Astrocyte of the cerebellum (primary cell): ENCODE measurements around the gene CDKL4.

Experiments used
- DNase-seq: peaks from one replicate; pipeline ENCODE4 v3.0.0-alpha.2; 2011; ENCODE audit warnings: low read depth
- H3K4me3 ChIP-seq: 2 replicates; pipeline ENCODE4 v1.5.1; 2011; ENCODE audit warnings: mild to moderate bottlenecking, low read depth, low read length, moderate library complexity
- CTCF ChIP-seq: IDR thresholded peaks from 2 replicates; pipeline ENCODE4 v1.5.1; 2012; ENCODE audit warnings: low read length, low read depth, moderate library complexity, mild to moderate bottlenecking; ENCODE audit errors: missing control alignments
- in situ Hi-C: cut with HindIII; loops from 2 replicates; pipeline ENCODE4 v1.10.0; 2017; ENCODE audit warnings: low sequenced_read_pairs

Gene CDKL4

GRCh38 chr2:39221459-39221858, 22.3 kb downstream of the CDKL4 start:
- no peak for DNase-seq
- TF ChIP-seq CTCF = no peak
- no peak overlapping the region for H3K4me3 ChIP-seq
- in situ Hi-C loops = no loop called here

GRCh38 chr2:39220136-39220535, 23.6 kb downstream of the CDKL4 start:
- no peak overlapping the region for H3K4me3 ChIP-seq
- TF ChIP-seq CTCF = no peak
- in situ Hi-C loops = no loop called here

GRCh38 chr2:39218391-39218790, 25.4 kb downstream of the CDKL4 start:
- no peak for DNase-seq
- no peak for TF ChIP-seq CTCF
- H3K4me3 ChIP-seq = no peak overlapping the region
- in situ Hi-C loops = no loop called here

More at GRCh38 chr2:39220136-39220535, 23.6 kb downstream of the CDKL4 start:
- DNase-seq = no peak

- no peak overlapping the region for H3K4me3 ChIP-seq
- in situ Hi-C loops = no loop called here
- TF ChIP-seq CTCF = no peak
- DNase-seq = no peak
Measured at GRCh38 chr2:39217192-39217550, 26.6 kb downstream of the CDKL4 start.

- DNase-seq = no peak
- in situ Hi-C loops = no loop called here
- no peak for TF ChIP-seq CTCF
- no peak overlapping the region for H3K4me3 ChIP-seq
Measured at GRCh38 chr2:39216346-39217191, 27.2 kb downstream of the CDKL4 start.

GRCh38 chr2:39215545-39215944, 28.2 kb downstream of the CDKL4 start:
- DNase-seq = no peak
- in situ Hi-C loops = no loop called here
- no peak overlapping the region for H3K4me3 ChIP-seq
- TF ChIP-seq CTCF = no peak
